ENCODE results near the gene SHISAL2A. TPM values are rescaled to one million over a fixed set of nuclear protein-coding genes. Genes with fewer than 3 reads are reported as not detected.

The SHISAL2A gene
- total RNA-seq, 1 donor: not detected

DNA sequence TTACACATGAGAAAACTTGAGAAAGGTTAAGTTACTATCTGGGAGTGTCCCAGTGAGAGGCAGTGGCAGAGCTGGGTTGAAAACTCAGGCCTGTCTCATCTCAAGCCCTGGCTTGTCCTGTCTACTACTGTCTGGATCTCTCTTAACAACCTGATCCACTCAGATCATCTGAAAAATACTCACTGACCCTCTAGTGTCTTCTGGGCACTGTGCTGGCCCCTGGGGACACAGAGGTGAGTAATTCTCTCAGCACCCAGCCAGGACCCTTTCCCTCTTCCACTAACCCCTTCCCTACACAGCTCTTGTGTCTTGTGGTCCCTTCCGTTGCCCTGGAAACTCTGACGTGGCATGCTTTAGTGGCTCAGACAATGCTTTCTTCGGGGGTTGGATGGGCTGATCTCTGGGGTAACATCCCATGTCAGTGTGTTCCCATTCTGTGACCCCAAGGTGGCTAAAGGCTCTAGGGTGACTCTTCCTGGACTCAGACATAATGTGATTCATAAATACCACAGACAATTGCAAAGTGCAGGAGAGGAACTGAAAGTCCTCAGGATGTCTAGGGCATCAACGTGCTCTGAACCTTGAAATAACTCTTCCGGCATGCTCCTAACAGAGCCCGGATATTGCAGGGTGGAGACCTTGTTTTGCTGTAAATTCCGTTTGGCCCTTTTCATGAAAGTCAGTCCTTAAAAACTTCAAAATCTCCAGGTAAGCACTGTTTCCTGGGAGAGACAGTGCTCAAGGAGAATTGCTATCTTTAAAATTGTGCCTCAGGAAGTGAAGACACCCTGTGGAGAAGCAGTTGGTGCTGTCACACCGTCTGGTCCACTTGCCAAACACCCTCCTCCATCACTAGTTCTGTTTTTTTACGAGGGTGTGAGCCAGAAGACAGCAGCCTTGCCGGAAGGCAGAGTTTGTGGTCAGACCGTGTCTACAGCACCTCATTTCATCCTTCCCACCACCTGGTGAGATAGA lies 4.0 kb downstream of the SHISAL2A start:
- no peaks in the 10 kb centered on the region for H3K9me3 ChIP-seq (ENCODE audit: low read depth, low read length)
- H3K4me2 ChIP-seq (ENCODE audit: insufficient read depth, low read length): no peak overlapping the region
- no peak for DNase-seq (ENCODE audit: insufficient read length, low spot score, missing footprints)
- H3K4me1 ChIP-seq (ENCODE audit: insufficient read depth, low read length): no peaks in the 10 kb centered on the region
- H3K27ac ChIP-seq (ENCODE audit: low read depth, low read length): no peak overlapping the region
- no peaks in the 10 kb centered on the region for H3K79me2 ChIP-seq (ENCODE audit: insufficient read depth, low read length)
- peaks cover 30% of the 10 kb centered on the region for H3K27me3 ChIP-seq (ENCODE audit: insufficient read depth, low read length)
- no peak overlapping the region for H3K4me3 ChIP-seq (ENCODE audit: insufficient read depth, low read length)
- TF ChIP-seq, protein P1, sequence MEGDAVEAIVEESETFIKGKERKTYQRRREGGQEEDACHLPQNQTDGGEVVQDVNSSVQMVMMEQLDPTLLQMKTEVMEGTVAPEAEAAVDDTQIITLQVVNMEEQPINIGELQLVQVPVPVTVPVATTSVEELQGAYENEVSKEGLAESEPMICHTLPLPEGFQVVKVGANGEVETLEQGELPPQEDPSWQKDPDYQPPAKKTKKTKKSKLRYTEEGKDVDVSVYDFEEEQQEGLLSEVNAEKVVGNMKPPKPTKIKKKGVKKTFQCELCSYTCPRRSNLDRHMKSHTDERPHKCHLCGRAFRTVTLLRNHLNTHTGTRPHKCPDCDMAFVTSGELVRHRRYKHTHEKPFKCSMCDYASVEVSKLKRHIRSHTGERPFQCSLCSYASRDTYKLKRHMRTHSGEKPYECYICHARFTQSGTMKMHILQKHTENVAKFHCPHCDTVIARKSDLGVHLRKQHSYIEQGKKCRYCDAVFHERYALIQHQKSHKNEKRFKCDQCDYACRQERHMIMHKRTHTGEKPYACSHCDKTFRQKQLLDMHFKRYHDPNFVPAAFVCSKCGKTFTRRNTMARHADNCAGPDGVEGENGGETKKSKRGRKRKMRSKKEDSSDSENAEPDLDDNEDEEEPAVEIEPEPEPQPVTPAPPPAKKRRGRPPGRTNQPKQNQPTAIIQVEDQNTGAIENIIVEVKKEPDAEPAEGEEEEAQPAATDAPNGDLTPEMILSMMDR (IDR thresholded peaks at IDR 0.05; ENCODE audit: extremely low read depth, low read depth, low read length): no peak
- no peaks in the 10 kb centered on the region for H3K36me3 ChIP-seq (ENCODE audit: insufficient read depth, low read length)
- H4K20me1 ChIP-seq (ENCODE audit: insufficient read depth, low read length): no peaks in the 10 kb centered on the region
- H2AFZ ChIP-seq (ENCODE audit: low read length): no peak overlapping the region

DNA sequence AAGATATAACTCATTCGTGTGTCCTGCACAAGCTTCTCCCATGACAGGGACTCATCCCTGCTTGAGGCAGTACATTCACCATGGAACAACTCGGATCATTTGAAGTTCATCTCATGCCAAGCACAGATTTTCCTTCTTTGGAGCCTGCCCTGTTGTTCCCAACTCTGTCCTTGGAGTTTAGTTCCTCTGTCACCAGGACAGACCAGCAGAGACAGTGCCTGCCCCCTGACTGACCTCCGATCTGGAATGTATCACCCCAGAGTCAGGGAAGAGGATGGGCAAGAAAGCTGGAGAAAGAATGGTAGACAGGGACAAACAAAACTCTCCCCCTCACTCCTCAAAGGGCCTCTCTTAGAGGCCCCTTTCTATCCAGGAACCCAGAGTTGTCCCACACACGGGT lies 5.0 kb downstream of the SHISAL2A start:
- H3K27ac ChIP-seq (ENCODE audit: low read depth, low read length): no peak overlapping the region
- H2AFZ ChIP-seq (ENCODE audit: low read length): no peak overlapping the region

DNA sequence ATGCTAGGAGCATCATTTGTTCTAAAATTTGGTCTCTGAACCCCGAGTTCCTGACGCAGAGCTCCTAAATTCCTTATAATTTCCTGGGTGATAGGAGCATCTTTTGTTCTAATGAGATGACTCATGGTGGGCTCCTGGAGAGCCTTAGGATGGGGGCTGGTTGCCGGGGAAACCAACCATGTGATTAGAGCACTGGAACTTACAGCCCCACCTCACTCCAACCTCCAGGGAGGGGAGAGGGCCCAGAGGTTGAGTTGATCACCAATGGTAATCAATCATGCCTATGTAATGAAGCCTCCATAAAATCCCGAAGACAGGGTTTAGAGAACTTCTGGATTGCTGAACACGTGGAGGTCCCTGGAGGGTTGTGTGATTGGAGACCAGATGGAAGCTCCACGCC lies 7.7 kb downstream of the SHISAL2A start:
- Histone ChIP-seq H2AFZ (ENCODE audit: low read length) (no peak overlapping the region), H3K27ac (ENCODE audit: low read depth, low read length) (no peak overlapping the region)
- TF ChIP-seq, protein P1 (IDR thresholded peaks at IDR 0.05; ENCODE audit: extremely low read depth, low read depth, low read length): no peak

More for the DNA sequence above, 5.0 kb downstream of the SHISAL2A start:
- Histone ChIP-seq H4K20me1 (ENCODE audit: insufficient read depth, low read length) (no peaks in the 10 kb centered on the region), H3K4me2 (ENCODE audit: insufficient read depth, low read length) (no peak overlapping the region), H3K4me3 (ENCODE audit: insufficient read depth, low read length) (no peak overlapping the region), H3K27me3 (ENCODE audit: insufficient read depth, low read length) (peaks cover 21% of the 10 kb centered on the region), H3K79me2 (ENCODE audit: insufficient read depth, low read length) (no peaks in the 10 kb centered on the region), H3K9me3 (ENCODE audit: low read depth, low read length) (no peaks in the 10 kb centered on the region), H3K4me1 (ENCODE audit: insufficient read depth, low read length) (no peaks in the 10 kb centered on the region), H3K36me3 (ENCODE audit: insufficient read depth, low read length) (no peaks in the 10 kb centered on the region)
- DNase-seq (ENCODE audit: insufficient read length, low spot score, missing footprints): no peak
- TF ChIP-seq, protein P1 (IDR thresholded peaks at IDR 0.05; ENCODE audit: extremely low read depth, low read depth, low read length): no peak

DNA sequence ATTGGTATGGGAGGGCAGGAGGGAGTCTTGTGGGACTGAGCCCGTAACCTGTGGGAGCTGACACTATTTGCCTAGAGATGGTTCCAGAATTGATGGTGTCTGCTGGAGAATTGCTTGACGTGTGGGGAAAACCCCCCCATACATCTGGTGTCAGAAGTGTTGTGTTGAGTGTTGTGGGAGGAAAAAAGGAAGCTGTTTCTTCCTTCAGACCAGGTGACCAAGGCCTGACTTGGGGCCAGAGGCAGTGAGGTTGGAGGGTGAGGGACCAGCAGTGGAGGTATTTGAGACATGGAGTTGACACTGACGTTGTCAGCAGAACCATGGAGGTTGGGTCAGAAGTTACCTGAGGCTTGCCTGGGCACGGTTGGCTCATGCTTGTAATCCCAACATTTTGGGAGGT lies 8.3 kb downstream of the SHISAL2A start:
- TF ChIP-seq, protein P1 (IDR thresholded peaks at IDR 0.05; ENCODE audit: extremely low read depth, low read depth, low read length): no peak
- no peaks in the 10 kb centered on the region for H3K27me3 ChIP-seq (ENCODE audit: insufficient read depth, low read length)
- no peaks in the 10 kb centered on the region for H3K4me1 ChIP-seq (ENCODE audit: insufficient read depth, low read length)
- H3K27ac ChIP-seq (ENCODE audit: low read depth, low read length): no peak overlapping the region
- no peak overlapping the region for H3K4me2 ChIP-seq (ENCODE audit: insufficient read depth, low read length)
- H3K9me3 ChIP-seq (ENCODE audit: low read depth, low read length): no peaks in the 10 kb centered on the region
- H4K20me1 ChIP-seq (ENCODE audit: insufficient read depth, low read length): no peaks in the 10 kb centered on the region
- no peak overlapping the region for H2AFZ ChIP-seq (ENCODE audit: low read length)
- no peak for DNase-seq (ENCODE audit: insufficient read length, low spot score, missing footprints)
- H3K4me3 ChIP-seq (ENCODE audit: insufficient read depth, low read length): no peak overlapping the region
- H3K79me2 ChIP-seq (ENCODE audit: insufficient read depth, low read length): no peaks in the 10 kb centered on the region
- H3K36me3 ChIP-seq (ENCODE audit: insufficient read depth, low read length): no peaks in the 10 kb centered on the region

More for the DNA sequence above, 7.7 kb downstream of the SHISAL2A start:
- Histone ChIP-seq H3K27me3 (ENCODE audit: insufficient read depth, low read length) (no peaks in the 10 kb centered on the region), H3K4me1 (ENCODE audit: insufficient read depth, low read length) (no peaks in the 10 kb centered on the region), H3K79me2 (ENCODE audit: insufficient read depth, low read length) (no peaks in the 10 kb centered on the region), H3K9me3 (ENCODE audit: low read depth, low read length) (no peaks in the 10 kb centered on the region), H4K20me1 (ENCODE audit: insufficient read depth, low read length) (no peaks in the 10 kb centered on the region), H3K4me3 (ENCODE audit: insufficient read depth, low read length) (no peak overlapping the region), H3K4me2 (ENCODE audit: insufficient read depth, low read length) (no peak overlapping the region), H3K36me3 (ENCODE audit: insufficient read depth, low read length) (no peaks in the 10 kb centered on the region)
- no peak for DNase-seq (ENCODE audit: insufficient read length, low spot score, missing footprints)
